ENCODE data around the gene SRRM1.

DNA sequence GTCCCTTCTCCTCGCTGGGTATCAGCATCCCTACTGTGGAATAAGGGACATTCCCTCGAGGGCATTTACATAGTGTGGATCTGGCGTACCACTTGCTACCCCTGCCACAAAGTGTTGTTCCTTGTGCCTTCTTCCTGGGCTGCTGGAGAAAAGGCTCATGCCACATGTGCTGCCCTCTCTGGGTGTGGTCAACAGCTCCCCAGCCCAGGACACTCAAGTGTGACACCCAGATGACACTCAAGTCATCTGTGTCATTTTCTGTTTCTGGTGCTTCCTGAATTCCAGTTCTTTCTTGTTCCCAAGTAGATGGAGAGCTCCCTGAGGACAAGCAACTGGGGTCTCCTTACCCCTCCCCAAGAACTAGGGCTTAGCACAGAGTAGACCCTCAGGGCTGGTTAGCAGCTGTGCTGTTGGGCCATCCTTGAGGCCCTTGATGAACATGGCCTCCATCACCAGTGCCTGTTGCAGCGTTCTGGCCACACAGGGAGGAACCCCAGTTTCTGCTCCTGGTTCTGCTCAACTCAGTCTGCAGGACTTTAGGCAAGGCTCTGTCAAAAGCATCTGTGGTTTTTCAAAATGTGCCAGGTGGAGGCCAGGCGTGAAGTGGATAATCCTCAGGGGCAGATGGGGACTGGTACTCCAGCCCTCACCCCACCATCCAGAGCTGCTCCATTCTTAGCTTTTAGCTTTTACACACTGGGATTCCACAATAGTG is 53.1 kb downstream of the SRRM1 start:
- TF ChIP-seq CTCF (IDR thresholded peaks at IDR 0.05; ENCODE audit: insufficient read depth, low read length) (no peak), GABPA (IDR thresholded peaks at IDR 0.05; ENCODE audit: low read depth) (no peak), POLR2AphosphoS5 (IDR thresholded peaks at IDR 0.05; ENCODE audit: low read depth) (no peak), REST (IDR thresholded peaks at IDR 0.05; ENCODE audit: insufficient replicate concordance, low read depth) (no peak)

All from HL-60 (cell line).